GM18502 (cell line): ENCODE data around the gene IFNL1.
"Not testable (repeated sequence)": the region's sequence is repeated elsewhere in the genome, so short reads cannot be mapped to it uniquely, and the experiment has no call there.

Experiments
- ATAC-seq: cut with Tn5 transposase; IDR thresholded peaks from one replicate; pipeline ENCODE4 v1.9.1; 2021; ENCODE audit warnings: mild to moderate bottlenecking; ENCODE audit not compliant: unreplicated experiment, poor library complexity

IFNL1 gene

DNA sequence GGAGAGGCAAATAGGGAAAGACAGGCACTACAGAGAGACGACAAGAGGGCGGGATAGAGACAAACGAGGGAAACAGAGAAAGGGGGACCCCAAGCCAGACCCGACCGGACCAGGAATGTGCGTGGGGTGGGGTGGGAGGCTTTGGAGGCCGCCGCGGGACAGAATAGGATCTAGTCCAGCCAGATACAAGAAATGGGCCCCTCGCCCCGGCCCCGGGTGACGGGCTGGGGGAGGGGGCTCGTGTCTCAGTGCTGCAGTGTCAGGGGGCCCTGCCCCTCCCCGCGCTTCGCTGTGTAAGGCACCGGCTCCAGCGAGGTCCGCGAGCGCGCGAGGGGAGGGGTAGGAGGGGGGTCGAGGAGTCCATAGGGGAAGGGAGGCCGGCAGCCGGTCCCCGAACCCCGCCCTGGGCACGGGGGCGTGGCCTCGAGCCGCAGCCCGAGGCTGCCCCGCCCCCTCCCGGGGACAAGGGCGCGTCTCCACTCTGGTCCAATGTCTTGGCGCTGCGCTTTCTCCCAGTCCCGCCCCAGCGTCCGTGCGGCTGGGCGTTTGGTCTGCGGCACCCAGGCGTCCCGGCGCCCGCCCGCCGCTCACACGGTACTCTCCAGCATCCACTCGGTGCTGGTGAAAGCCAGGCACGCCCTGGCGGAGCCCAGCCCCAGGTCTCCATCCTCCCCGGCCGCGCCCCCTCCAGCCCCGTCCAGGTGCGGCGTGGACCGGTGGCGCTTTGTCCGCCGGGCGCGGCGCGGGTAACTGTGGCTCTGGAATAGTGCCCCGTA is 11.0 kb downstream of the IFNL1 start:
- no peak for ATAC-seq

- ATAC-seq = no peak
These were observed 11.8 kb downstream of the IFNL1 start for GRCh38 chr19:39307822-39308530.

GRCh38 chr19:39308531-39309304 is 12.5 kb downstream of the IFNL1 start:
- no peak for ATAC-seq

- ATAC-seq = not testable (repeated sequence)
These were observed 13.1 kb downstream of the IFNL1 start for GRCh38 chr19:39309305-39309670.

DNA sequence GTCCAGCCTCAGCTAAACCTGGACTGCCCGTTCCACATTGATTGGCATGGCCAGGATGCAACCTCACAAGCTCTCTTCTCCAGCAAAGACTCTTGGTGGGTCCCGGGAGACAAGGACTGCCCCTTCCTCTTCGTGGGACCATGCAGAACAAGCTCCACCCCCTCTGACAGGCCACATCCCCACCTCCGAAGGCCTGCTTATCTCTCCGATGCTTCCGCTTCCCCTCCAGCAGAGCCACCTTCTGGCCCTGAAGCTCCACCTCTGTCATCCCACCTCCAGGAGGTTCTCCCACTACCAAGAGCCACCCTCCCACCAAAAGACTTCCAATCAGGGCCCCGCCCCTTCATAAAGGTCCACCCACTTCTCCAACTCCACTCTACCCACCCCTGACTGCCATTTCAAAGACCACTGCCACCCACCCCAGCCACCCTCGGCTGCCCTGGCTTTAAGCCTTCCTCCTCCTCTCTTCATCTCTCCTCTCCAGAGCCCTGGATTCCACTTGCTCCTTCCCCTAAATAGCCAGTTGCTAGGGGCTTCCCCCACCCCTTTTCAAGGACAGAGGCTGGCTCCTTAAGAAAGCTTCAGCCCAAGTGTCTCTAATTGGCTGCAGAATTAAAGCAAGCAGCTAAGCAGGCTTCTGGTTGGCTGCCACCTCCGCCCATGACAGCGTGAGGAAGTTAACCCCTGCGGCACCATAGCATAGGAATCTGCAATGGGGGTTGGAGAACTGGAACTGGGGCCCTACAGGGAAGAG is 14.5 kb downstream of the IFNL1 start:
- ATAC-seq = no peak

DNA sequence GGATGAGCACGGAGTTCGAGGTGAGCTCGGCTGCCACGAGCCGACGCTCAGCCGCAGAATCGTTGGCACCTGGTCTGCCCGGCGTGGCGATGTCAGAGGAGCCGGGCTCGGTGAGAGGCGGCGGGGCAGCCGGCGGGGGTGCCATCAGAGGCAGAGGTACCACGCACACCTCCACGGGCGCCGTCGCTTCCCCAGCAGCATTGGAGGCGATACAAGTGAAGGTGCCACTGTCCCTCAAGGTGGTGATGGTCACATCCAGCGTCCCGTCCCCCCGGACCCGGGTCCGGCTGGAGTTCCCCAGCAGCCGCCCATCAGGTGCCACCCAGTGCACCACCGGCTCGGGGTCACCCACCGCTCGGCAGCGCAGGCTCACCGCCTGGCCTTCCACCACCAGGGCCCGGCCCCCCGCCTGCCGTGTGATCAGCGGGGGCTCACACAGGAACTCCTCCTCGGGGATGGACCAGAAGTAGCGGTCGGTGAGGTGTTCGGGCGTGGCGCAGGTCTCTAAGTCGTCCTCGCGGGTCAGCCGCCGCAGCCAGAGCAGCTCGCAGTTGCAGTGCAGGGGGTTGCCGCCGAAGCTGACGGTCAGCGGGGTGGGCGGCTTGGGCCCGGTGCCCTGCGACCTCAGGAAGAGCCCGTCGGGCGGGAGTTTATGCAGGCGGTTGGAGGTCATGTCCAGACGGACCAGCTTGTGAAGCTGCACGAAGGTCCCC is 18.0 kb downstream of the IFNL1 start:
- no peak for ATAC-seq

- no peak for ATAC-seq
These were observed 19.7 kb downstream of the IFNL1 start for GRCh38 chr19:39315933-39316332.

DNA sequence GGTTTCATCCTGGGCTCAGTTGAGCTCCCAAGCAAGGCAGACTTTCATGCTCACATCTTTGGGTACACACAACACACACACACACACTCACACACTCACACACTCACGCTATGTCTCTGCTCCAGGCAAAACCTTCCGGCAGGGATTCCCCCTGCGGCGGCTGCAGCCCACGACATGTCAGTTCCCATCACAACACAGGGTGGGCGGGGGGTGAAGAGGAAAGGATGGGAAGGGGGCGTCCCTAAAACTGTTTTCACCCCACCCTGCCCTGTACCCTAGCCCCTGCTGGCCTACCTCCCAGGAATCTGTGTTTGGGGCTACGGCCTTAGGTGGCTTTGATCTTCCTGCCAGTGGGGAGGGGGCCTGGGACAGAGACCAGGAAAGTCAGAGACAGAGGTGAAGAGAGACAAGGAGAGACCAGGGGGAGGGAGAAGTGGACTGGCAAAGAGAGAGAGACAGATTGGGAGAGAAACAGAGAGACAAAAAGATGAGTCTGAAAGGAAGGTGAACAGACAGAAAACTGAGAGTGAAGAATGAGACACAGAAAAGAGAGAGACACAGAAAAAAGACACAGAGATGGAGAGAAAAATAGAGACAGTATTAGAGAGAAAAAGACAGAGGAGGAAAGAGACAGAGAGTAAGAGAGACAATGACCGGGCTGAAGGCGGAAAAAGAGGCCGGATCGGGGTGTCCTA is 20.6 kb downstream of the IFNL1 start:
- ATAC-seq = no peak

DNA sequence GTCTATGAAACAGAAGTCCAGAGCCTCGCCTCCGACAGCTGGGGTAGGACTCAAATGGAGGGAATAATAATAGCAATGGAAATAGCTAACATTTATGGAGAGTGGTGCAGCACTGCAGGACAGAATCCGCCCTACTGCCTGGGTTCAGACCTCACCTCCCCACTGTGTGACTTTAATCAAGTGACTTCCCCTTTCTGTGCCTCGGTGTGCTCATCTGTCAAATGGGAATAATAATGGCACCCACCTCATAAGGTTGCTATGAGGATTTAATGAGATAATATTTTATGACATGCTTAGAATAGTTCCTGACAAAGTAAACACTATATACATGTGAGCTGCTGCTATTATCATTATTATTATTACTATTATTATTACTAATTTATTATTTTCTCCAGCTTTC is 21.3 kb downstream of the IFNL1 start:
- ATAC-seq = no peak

DNA sequence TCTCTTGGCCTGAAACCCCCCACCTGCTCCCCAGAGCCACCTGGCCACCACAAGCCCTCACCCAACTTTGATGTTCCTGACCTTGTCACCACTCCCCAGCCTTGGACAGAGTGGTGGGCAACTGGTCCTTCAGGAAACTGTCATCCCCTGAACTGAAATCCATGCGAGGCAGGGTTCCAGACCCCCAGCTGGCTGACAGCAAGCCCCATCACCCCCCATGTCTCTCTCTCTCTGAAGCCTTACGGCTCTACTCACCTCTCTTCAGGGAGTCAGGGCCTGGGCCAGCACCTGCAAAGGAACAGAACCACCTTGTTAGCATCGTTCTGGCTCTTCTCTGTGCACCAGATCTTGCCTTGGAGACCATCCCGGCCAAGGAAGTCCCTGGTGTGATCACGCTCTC is 21.9 kb downstream of the IFNL1 start:
- ATAC-seq = no peak

- ATAC-seq = no peak
These were observed 22.5 kb downstream of the IFNL1 start for GRCh38 chr19:39318690-39319089.

DNA sequence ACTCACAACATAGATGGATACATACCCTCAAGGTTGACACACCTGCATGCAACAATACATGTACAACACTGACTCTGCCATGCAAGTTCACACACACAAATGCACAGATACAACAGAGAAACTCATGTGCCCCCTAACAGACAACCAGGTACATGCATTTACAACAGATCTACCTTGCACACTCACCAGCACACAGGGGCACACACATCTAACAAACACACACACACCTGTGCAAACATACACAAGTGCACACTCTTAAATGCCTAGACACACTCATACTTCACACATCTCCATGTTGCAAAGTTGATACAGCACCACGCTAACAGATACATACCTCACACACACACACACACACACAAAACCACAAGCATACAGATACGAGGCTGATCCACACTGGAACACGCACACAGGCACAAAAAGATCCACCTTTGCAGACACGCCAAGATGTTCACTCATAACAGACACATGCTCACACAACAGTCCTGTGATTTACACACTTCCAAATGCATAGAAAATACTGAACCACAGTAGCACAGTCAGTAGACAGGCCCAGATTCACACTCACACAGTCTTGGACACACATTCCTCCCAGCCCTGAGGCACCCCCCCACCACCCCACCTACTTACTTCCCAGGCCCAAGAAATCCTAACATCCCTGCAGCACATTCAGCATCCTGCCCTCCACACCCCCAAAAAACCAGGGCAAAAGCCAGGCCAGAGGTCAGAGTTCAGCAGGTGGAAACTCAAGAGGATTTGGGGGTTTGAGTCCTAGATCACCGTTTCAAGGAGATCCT is 23.1 kb downstream of the IFNL1 start:
- no peak for ATAC-seq

DNA sequence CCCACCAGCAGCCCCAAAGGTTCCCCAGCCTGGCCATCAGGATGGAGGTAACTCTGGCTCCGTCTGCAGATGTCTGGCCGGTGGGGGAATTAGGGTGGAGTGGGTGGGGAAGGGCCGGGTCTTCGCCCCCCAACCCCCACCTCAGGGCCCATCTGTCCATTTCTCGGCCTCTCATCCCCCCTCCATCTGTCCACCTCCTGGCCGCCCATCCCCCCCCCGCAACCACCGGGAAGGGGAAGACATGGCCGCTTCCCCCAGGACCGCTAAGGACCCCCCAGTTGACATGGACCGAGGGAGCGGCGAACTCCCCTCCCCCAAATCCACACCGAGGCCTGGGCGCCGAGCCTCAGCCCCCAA is 23.7 kb downstream of the IFNL1 start:
- no peak for ATAC-seq

- no peak for ATAC-seq
These were observed 25.1 kb downstream of the IFNL1 start for GRCh38 chr19:39321117-39321831.

GRCh38 chr19:39321832-39322176 is 25.6 kb downstream of the IFNL1 start:
- no peak for ATAC-seq

- ATAC-seq = no peak
These were observed 28.1 kb downstream of the IFNL1 start for GRCh38 chr19:39324242-39324842.

- no peak for ATAC-seq
These were observed 29.8 kb downstream of the IFNL1 start for GRCh38 chr19:39325778-39326665.
